MG63 (cell line): ENCODE results near the gene EEFSEC. TPM values are rescaled to one million over a fixed set of nuclear protein-coding genes. Genes with fewer than 3 reads are reported as not detected.
A peak's percentile ranks its signal among the peaks of the same experiment; 100 is the strongest.

Experiments used
- DNase-seq: peaks from one replicate; pipeline ENCODE4 v3.0.0-alpha.2; 2020
- H3K27me3 ChIP-seq: fragments of 250-450 bp; sonication (Bioruptor Pico); 2 replicates; pipeline ENCODE4 v1.5.1; 2020; ENCODE audit warnings: mild to moderate bottlenecking, moderate library complexity
- H3K36me3 ChIP-seq: fragments of 250-450 bp; sonication (Bioruptor Pico); 2 replicates; pipeline ENCODE4 v1.5.1; 2020; ENCODE audit warnings: mild to moderate bottlenecking, moderate library complexity
- H3K4me3 ChIP-seq: fragments of 250-450 bp; sonication (Bioruptor Pico); 2 replicates; pipeline ENCODE4 v1.5.1; 2020; ENCODE audit warnings: mild to moderate bottlenecking, moderate library complexity
- H3K9me3 ChIP-seq: fragments of 250-450 bp; sonication (Bioruptor Pico); 2 replicates; pipeline ENCODE4 v1.5.1; 2020; ENCODE audit warnings: mild to moderate bottlenecking, moderate library complexity
- total RNA-seq: library from RNA; depleted of rRNA; stranded (reverse); fragments of >200 nt; shearing (Covaris generic); gene quantifications from 2 replicates; pipeline ENCODE4 v1.2.3, GENCODE V29; 2014; ENCODE audit warnings: low replicate concordance; rRNA removed

The EEFSEC gene, protein sequence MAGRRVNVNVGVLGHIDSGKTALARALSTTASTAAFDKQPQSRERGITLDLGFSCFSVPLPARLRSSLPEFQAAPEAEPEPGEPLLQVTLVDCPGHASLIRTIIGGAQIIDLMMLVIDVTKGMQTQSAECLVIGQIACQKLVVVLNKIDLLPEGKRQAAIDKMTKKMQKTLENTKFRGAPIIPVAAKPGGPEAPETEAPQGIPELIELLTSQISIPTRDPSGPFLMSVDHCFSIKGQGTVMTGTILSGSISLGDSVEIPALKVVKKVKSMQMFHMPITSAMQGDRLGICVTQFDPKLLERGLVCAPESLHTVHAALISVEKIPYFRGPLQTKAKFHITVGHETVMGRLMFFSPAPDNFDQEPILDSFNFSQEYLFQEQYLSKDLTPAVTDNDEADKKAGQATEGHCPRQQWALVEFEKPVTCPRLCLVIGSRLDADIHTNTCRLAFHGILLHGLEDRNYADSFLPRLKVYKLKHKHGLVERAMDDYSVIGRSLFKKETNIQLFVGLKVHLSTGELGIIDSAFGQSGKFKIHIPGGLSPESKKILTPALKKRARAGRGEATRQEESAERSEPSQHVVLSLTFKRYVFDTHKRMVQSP
- 6.8 and 12.4 TPM in 2 replicates for total RNA-seq

DNA sequence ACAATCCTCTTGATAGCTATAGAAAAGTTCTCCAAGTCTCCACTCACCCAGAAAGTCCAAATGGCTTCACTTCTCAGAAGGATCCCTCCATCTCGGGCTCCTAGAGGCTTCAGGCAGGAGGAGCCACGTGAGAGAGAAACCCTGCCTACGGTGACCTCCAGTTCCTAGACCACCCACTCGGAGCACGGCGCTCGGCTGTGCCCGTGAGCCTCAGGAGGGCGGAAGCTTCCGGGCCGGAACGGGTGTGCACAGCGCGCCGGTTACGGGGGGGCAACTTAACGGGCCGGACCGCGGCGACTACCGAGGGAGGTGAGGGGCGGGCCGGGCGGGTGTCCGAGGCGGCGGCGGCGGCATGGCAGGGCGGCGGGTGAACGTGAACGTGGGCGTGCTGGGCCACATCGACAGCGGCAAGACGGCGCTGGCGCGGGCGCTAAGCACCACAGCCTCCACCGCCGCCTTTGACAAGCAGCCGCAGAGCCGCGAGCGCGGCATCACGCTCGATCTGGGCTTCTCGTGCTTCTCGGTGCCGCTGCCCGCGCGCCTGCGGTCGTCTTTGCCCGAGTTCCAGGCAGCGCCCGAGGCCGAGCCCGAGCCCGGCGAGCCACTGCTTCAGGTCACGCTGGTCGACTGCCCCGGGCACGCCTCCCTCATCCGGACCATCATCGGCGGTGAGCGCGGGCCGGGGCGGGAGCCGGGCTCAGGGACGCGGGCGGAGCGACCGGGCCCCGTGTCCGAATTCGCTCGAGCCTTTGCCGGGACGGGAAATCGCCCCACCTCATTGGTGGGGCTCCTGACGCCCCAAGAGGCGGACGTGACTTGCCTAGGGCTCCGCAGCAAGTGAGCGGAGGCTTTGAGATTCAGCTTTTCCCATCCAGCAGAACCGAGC is at the start of gene EEFSEC:
TSS of gene EEFSEC (plus strand) at position 326 of the 886 bp plus-strand sequence. CDS start at position 353, 27 bp downstream.
- H3K4me3 ChIP-seq = peak within 1 kb of the TSS; percentile 96
- peaks cover 31% of the 10 kb centered on the region for H3K36me3 ChIP-seq
- peak; percentile 86 for DNase-seq
- no peaks in the 10 kb centered on the region for H3K27me3 ChIP-seq
- H3K9me3 ChIP-seq = peaks cover 15% of the 10 kb centered on the region

DNA sequence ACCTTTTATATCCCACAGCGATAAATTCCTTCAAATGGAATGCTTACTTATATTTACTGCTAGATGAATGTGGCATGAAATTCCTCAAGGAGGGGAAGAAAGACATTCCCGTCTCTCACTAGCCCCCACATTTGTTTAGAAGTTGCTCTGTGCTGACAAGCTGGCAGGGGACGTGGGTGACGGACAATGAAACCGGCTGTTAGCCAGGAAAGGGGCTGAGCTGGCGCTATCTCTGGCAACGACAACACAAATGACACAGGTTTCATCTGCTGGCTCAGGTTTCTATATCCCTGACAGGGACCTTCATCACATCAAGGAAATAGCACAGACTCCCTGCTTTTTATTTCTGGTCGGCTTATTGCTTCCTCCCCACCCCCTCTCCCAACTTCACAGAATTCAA is 45.4 kb upstream of the EEFSEC start:
- no peak for DNase-seq

DNA sequence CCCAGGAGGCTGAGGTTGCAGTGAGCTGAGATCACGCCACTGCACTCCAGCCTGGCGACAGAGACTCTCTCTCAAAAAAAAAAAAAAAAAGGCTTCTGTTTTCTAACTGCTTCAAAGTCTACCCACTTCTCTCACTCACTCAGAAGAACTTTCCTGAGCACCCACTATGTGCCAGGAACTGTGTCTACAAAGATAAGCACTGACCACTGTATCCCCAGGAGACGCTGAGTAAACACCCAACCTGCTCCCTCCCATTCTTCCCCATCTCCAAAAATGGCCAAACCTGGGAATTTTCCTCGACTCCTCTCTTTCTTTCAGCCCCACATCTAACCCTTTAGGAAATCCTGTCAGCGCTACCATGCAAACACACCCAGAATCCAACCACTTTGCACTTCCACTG is 42.1 kb upstream of the EEFSEC start:
- Histone ChIP-seq H3K4me3 (no peak overlapping the region), H3K36me3 (peaks cover 78% of the 10 kb centered on the region), H3K9me3 (no peaks in the 10 kb centered on the region), H3K27me3 (no peaks in the 10 kb centered on the region)
- no peak for DNase-seq

More for the DNA sequence above, 45.4 kb upstream of the EEFSEC start:
- no peaks in the 10 kb centered on the region for H3K9me3 ChIP-seq
- no peaks in the 10 kb centered on the region for H3K27me3 ChIP-seq
- H3K36me3 ChIP-seq = peaks cover 83% of the 10 kb centered on the region
- no peak overlapping the region for H3K4me3 ChIP-seq

DNA sequence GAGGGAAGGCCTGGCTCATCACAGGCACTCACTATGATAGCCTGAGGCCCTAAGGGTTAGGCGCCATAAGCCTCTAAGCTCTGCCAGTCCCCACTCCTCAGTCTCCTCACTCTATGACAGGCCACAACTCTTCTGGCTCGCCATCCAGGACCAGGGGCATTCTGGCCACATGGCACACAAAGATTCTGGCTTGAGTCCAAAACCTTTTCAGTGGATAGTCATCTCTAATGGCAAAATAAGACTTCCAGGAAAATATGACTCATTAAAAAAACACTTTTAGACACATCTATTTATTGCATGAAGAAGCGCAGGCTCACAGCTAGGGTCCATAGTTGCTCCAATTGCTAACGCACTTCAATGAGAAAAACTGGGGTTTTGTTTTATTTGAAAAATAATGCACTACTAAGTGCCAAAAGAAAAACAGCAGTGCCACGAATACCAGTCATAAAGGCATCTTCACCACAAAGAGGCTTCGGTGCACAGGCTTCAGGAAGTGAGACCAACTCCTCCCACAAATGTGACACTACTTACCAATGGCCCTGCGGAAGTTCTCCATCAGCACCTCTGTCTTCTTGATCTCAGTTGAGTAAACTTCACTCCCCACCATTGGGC is 40.8 kb upstream of the EEFSEC start:
- H3K4me3 ChIP-seq = no peak overlapping the region
- DNase-seq = peak; percentile 83

DNA sequence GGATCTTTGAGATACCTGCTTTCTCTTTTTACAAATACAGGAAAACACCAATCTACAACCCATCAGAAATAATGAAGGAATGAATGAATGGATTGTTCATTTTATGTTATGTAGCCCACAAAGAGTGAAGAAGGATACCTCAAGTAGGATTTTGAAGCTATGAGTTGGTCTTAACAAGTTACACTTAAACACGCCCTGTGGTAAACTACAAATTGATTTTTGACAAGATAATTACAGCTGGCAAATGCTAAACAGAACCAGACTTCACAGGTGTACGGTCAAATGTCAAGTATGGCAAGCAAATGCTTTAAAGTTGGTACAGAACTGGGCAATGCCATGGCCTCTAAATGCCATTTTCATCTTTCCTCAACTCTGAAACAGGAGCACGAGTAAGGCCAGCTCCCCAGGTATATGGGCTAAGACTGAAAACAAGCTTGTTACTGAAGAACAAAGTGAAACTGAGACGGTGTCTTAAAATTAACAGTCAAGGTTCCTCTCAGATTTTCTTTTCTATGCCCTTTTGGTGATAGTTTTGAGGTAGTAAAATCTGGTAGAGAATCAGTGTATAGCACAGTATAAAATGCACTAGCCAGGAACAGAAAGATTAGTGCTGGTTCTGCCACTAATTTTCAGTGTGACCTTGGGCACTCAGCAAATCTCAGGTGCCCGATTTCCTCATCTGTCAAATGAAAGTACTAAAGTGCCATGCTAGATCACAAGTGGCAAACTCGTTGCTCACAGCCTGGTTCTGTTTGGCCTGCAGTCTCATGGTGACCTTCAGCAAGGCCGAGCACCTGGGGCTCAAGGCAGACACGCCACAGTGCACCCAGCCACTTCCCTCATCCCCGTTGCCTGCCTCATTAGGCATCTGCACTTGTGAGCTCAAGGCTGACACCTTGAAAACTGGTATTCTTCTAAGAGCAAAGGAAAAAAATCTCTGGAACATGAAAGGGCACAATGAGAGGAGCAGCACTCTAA is 39.2 kb upstream of the EEFSEC start:
- no peaks in the 10 kb centered on the region for H3K9me3 ChIP-seq
- H3K36me3 ChIP-seq = peaks cover 77% of the 10 kb centered on the region
- no peak overlapping the region for H3K4me3 ChIP-seq
- no peaks in the 10 kb centered on the region for H3K27me3 ChIP-seq
- no peak for DNase-seq

More for the DNA sequence above, 40.8 kb upstream of the EEFSEC start:
- no peaks in the 10 kb centered on the region for H3K27me3 ChIP-seq
- peaks cover 77% of the 10 kb centered on the region for H3K36me3 ChIP-seq
- no peaks in the 10 kb centered on the region for H3K9me3 ChIP-seq

DNA sequence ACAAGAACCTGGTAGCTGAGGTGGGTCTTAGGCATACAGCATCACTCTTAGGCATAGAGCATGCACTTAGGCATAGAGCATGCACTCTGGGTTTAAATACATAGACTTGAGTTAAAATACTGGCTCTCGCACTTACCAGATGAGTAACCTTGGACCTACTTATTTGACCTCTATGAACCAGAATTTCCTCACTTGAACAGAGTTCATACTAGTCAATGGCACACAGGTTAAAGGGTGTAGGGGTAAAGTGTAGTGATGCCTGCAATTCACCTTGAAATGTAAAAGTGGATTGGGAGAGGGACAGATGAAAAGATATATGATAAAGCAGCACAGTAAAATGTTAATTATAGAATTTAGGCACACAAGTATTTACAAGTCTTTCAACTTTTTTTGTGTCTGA is 31.3 kb upstream of the EEFSEC start:
- Histone ChIP-seq H3K27me3 (no peaks in the 10 kb centered on the region), H3K4me3 (peak overlapping the region; percentile 95), H3K9me3 (no peaks in the 10 kb centered on the region), H3K36me3 (peaks cover 32% of the 10 kb centered on the region)
- DNase-seq = no peak

DNA sequence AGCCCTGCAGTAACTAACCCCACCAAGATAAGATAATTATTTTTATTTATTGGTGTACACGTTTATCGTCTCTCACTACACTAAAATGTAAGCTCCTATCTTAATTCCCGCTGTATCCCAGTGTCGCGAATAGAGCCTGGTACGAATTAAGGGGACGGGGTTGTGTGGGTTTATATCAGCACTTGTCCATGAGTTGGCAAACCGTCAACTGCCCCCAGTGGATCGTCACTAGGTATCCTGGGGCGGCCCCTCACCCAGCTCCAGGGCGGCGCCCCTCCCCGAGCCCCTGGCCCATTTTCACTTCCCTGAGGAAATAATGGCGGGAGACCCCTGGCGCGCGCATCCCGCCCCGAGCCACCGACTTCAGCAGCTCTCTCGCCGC is 30.1 kb upstream of the EEFSEC start:
- Histone ChIP-seq H3K4me3 (peak overlapping the region; percentile 95), H3K27me3 (no peaks in the 10 kb centered on the region), H3K9me3 (no peaks in the 10 kb centered on the region), H3K36me3 (peaks cover 23% of the 10 kb centered on the region)
- DNase-seq = no peak

DNA sequence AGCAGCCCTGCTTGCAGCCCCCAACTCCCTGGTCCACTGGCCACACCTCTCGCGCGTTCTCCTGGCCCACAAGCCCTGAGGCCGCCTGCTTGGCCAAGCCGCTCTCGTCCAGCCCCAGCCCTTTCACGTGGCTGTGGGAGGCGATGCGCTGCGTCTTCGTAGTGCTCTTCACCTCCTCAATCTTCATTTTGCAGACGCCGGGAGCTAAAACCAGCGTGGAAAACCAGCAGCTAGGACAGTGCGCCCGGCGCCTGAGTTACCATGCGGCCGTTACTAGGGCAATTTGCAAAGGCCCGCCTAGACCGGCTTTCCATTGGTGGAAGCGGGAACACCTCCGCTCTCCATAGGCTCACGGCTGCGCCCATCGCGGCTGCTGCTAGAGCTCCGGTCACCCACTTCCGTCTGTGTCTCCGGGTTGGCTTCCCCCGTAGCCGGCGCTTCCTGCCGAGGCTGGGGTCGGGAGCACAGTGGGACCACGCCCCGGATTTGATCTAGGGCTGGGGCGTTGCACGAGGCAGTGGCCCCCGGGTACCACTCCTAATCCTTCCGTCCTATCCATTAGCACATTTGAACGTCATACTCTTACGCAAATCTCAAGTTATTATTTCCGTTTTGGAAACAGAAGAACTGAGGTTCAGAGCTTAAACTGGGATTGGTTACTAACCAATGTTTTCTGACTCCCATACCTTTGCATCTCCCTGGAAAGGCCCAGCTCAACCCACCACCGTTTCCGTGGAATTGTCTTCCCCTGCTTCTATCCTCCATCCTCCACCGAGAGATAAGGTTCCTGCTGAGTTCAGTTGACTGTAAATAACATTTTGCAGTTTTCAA is 29.5 kb upstream of the EEFSEC start, which contains the start of gene RUVBL1:
TSS of gene RUVBL1 (minus strand) at position 275 of the 831 bp plus-strand sequence. CDS start at position 187, 88 bp downstream.
- no peaks in the 10 kb centered on the region for H3K9me3 ChIP-seq
- DNase-seq = peak; percentile 100
- H3K36me3 ChIP-seq = peaks cover 17% of the 10 kb centered on the region
- no peaks in the 10 kb centered on the region for H3K27me3 ChIP-seq
- peak within 1 kb of the TSS; percentile 95 for H3K4me3 ChIP-seq

DNA sequence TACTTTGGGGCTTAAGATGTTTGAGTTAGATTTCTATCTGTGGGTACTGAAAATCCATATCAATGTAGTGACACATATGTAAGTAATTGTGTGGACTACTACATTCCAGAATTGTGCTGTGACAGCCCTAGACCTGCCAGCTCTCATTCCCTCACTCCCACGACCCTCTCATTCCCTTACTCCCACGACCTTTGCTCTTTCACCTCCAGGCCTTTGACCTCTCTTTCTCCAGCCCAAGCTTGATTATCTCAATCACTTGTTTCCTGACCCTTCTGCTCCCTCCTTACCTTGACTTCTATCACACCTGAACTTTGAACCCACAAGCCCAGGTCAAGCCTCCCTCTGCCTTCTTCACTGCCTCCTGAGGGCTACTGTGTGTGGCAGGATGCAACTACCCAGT is 26.0 kb upstream of the EEFSEC start:
- H3K36me3 ChIP-seq = peaks cover 3% of the 10 kb centered on the region
- no peak overlapping the region for H3K4me3 ChIP-seq
- DNase-seq = no peak
- H3K27me3 ChIP-seq = no peaks in the 10 kb centered on the region
- H3K9me3 ChIP-seq = no peaks in the 10 kb centered on the region

DNA sequence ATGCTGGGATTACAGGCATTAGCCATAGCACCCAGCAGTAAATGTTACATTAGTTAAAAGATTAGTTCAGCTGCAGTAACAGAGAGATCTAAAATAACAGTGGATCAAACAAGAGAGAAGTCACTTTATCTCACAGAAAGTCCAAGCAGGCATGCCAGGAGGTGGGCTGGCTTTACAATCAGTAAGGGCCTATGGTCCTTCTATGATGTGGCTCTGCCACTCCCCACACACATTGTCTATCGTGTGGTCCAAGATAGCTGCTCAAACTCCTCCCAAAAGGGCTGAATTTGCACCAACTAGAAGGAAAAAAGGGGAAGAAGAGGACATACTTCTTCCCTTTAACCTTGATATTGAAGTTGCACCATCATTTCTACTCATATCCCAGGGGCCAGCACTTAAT is 25.0 kb upstream of the EEFSEC start:
- no peak for DNase-seq
- no peaks in the 10 kb centered on the region for H3K36me3 ChIP-seq
- no peak overlapping the region for H3K4me3 ChIP-seq
- H3K9me3 ChIP-seq = no peaks in the 10 kb centered on the region
- H3K27me3 ChIP-seq = no peaks in the 10 kb centered on the region

DNA sequence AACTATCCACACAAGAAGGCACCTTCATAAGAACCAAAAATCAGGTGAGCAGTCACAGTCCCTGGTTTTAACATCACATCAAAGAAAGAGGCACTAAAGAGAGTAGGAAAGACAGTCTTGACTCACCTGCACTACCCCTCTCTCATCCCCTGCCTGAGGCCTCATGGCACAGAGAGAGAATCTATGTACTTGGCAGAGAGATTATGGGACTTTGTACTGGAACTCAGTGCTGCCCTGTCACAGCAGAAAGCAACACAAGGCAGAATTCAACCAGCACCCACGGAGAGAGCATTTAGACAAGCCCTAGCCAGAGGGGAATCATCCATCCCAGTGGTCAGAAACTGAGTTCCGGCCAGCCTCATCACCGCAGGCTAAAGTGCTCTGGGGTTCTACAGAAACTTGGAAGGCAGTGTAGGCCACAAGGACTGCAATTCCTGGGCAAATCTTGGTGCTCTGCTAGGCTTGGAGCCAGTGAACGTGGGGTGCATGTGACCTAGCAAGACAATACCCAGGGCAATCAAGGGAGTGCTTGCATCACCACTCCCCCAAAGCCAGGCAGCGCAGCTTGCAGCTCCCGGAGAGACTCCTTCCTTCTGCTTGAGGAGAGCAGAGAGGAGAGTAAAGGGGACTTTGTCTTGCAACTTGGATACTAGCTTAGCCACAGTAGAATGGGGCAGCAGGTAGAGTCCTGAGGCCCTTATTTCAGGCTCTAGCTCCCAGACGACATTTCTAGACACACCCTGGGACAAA is 21.2 kb upstream of the EEFSEC start:
- no peak for DNase-seq
- H3K9me3 ChIP-seq = no peaks in the 10 kb centered on the region; the same call in 1 of the 2 replicates
- H3K27me3 ChIP-seq = peaks cover 2% of the 10 kb centered on the region
- H3K4me3 ChIP-seq = no peak overlapping the region
- no peaks in the 10 kb centered on the region for H3K36me3 ChIP-seq

DNA sequence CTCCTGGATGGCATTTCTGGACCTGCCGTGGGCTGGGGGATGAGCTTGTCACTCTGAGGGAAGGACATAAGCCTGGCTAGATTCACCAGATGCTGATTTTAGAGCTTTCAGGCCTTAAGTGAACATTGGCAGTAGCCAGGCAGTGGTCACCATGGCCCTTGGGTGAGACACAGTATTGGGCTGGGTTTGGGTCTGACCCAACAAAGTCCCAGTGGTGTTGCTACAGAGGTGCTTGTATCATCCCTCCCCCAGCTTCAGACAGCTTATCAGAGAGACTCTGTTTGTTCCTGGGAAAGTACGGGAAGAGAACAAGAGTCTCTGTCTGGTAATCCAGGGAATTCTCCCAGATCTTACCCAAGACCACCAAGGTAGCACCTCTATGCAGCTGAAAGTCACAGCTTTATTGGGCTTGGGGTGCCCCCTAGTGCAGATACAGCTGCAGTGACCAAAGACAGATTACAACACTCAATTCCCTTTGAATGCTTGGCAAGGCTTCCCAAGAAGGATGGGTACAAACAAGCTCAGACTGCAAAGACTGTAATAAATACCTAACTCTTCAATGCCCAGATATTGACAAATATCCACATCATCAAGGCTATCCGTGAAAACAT is 19.9 kb upstream of the EEFSEC start:
- Histone ChIP-seq H3K4me3 (no peak overlapping the region), H3K27me3 (peaks cover 15% of the 10 kb centered on the region), H3K36me3 (no peaks in the 10 kb centered on the region), H3K9me3 (no peaks in the 10 kb centered on the region; the same call in 1 of the 2 replicates)
- peak; percentile 40 for DNase-seq

DNA sequence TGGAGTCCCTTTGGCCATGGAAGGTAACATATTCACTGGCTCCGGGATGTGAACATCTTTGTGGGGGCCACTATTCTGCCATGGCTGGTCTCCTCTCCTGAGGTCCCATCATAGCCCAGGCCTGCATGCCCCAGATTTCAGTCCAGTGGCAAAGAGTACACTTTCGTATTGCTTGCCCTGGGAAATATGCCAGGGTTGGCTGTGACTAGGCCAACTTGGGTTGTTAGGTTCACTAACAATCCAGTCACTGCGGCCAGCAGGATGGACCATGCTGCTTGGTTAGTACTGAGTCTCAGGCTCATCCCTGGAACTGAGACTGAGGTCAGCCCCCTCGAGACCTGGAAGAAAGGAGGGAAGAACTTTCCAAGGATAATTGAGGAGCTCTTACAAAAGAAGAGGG is 9.8 kb upstream of the EEFSEC start:
- no peak for DNase-seq

More for the DNA sequence above, 9.8 kb upstream of the EEFSEC start:
- H3K36me3 ChIP-seq = no peaks in the 10 kb centered on the region
- H3K4me3 ChIP-seq = no peak overlapping the region
- peaks cover 5% of the 10 kb centered on the region; the same call in 1 of the 2 replicates for H3K27me3 ChIP-seq
- H3K9me3 ChIP-seq = no peaks in the 10 kb centered on the region
